ENCODE data around the gene PBX4.

DNA sequence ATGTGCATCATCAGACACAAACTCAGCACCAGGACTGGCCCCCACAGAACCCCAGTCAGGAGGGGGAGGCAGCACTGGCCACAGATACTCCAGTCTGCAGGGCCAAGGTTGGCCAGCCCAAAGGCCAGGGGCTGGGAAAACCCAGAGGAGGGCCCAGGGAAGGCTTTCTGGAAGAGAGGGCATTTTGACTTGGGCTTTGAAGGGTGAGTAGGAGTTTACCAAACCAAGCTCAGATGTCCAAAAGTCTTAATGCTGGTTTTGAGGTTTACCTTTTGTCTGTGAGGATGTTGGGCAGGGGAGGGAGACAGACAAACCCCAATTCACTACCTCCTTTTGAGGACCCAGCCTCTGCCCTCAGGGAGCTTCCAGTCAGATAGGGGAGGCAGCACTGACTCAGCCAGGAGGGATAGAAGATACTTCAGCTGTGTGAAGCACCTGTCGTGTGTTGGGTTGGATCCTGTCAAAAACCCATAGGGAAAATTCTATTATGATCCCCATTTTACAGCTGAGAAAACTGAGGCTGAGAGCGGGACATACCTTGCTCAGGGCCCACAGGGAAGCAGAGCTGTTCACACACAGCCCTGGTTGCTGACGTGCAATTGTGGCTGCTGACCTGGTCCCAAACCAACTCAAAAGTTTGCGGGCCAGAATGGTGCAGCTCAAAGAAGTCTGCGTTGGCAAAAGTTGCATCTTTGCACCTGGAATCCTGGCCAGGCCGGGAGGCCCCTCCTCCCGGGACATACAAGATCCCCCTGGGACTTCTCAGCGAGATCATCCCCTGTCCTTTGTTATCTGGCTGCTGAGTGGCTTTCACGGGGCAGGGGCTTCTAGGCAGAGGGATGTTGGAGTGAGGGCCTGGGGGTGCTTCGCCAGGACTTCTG, 67.3 kb downstream of the PBX4 start:
- TF ChIP-seq POLR2A (IDR thresholded peaks at IDR 0.05), result no peak
- TF ChIP-seq CTCF (IDR thresholded peaks at IDR 0.05), result no peak

Data from uterus (tissue), 2 donors.